Activated T-helper 17 cell treated with anti-CD3 and anti-CD28 coated beads, Interleukin-2, amount 50 U/mL, for 72 hours (primary cell): ENCODE measurements around the gene PGAP6. TPM values are rescaled to one million over a fixed set of nuclear protein-coding genes. Genes with fewer than 3 reads are reported as not detected.
"Not testable (repeated sequence)": the region's sequence is repeated elsewhere in the genome, so short reads cannot be mapped to it uniquely, and the experiment has no call there.

Experiments used
- ATAC-seq: fragments of 150-1000 bp; cut with Tn5 transposase; replicated peaks from 2 replicates; pipeline ENCODE4 v1.10.0; 2021; ENCODE audit warnings: mild to moderate bottlenecking, moderate library complexity
- H3K27ac Mint-ChIP-seq: one replicate; pipeline ENCODE4 v1.8.0; 2022; ENCODE audit warnings: mixed read lengths
- H3K27me3 Mint-ChIP-seq: one replicate; pipeline ENCODE4 v1.8.0; 2022; ENCODE audit warnings: mixed read lengths
- H3K36me3 Mint-ChIP-seq: one replicate; pipeline ENCODE4 v1.8.0; 2022; ENCODE audit warnings: low read depth, mild to moderate bottlenecking, mixed read lengths
- H3K4me1 Mint-ChIP-seq: one replicate; pipeline ENCODE4 v1.8.0; 2022; ENCODE audit warnings: mixed read lengths
- H3K4me3 Mint-ChIP-seq: one replicate; pipeline ENCODE4 v1.8.0; 2022; ENCODE audit warnings: mild to moderate bottlenecking, mixed read lengths
- H3K9me3 Mint-ChIP-seq: one replicate; pipeline ENCODE4 v1.8.0; 2022; ENCODE audit warnings: mixed read lengths
- total RNA-seq, 2 donors: library from RNA; stranded (reverse); gene quantifications; one replicate each; pipeline ENCODE4 v1.2.3, GENCODE V29; 2022

PGAP6 gene
- total RNA-seq, 2 donors from 2014 or later, result 25.6 to 26.1 TPM

- Mint-ChIP-seq H3K4me1 (peaks cover 6% of the 10 kb centered on the region), H3K9me3 (no peaks in the 10 kb centered on the region), H3K4me3 (peak overlapping the region; percentile 92), H3K36me3 (peaks cover 42% of the 10 kb centered on the region), H3K27me3 (no peaks in the 10 kb centered on the region), H3K27ac (no peak overlapping the region)
- no peak for ATAC-seq
Measured at GRCh38 chr16:369275-369865, 12.4 kb downstream of the PGAP6 start.

GRCh38 chr16:368388-369158, 13.2 kb downstream of the PGAP6 start:
- H3K4me3 Mint-ChIP-seq, result no peak overlapping the region
- no peak for ATAC-seq

GRCh38 chr16:367333-367903, 14.4 kb downstream of the PGAP6 start:
- ATAC-seq, result no peak
- H3K36me3 Mint-ChIP-seq, result peaks cover 37% of the 10 kb centered on the region
- H3K4me3 Mint-ChIP-seq, result no peak overlapping the region
- H3K27ac Mint-ChIP-seq, result no peak overlapping the region
- no peaks in the 10 kb centered on the region for H3K27me3 Mint-ChIP-seq
- H3K4me1 Mint-ChIP-seq, result peaks cover 6% of the 10 kb centered on the region
- H3K9me3 Mint-ChIP-seq, result no peaks in the 10 kb centered on the region

More at GRCh38 chr16:368388-369158, 13.2 kb downstream of the PGAP6 start:
- H3K27ac Mint-ChIP-seq, result no peak overlapping the region
- no peaks in the 10 kb centered on the region for H3K27me3 Mint-ChIP-seq
- H3K36me3 Mint-ChIP-seq, result peaks cover 40% of the 10 kb centered on the region
- H3K9me3 Mint-ChIP-seq, result no peaks in the 10 kb centered on the region
- H3K4me1 Mint-ChIP-seq, result peaks cover 6% of the 10 kb centered on the region

GRCh38 chr16:366476-366875, 15.3 kb downstream of the PGAP6 start:
- Mint-ChIP-seq H3K36me3 (peaks cover 37% of the 10 kb centered on the region), H3K9me3 (no peaks in the 10 kb centered on the region), H3K4me3 (no peak overlapping the region), H3K4me1 (peaks cover 6% of the 10 kb centered on the region), H3K27me3 (no peaks in the 10 kb centered on the region), H3K27ac (no peak overlapping the region)
- ATAC-seq, result no peak

- ATAC-seq, result no peak
- Mint-ChIP-seq H3K27ac (no peak overlapping the region), H3K9me3 (no peaks in the 10 kb centered on the region), H3K4me1 (no peaks in the 10 kb centered on the region), H3K4me3 (no peak overlapping the region), H3K27me3 (no peaks in the 10 kb centered on the region), H3K36me3 (peaks cover 26% of the 10 kb centered on the region)
Measured at GRCh38 chr16:364595-365491, 16.9 kb downstream of the PGAP6 start.

- Mint-ChIP-seq H3K9me3 (no peaks in the 10 kb centered on the region), H3K36me3 (peaks cover 17% of the 10 kb centered on the region), H3K27ac (no peak overlapping the region), H3K4me1 (no peaks in the 10 kb centered on the region), H3K4me3 (no peak overlapping the region), H3K27me3 (no peaks in the 10 kb centered on the region)
- ATAC-seq, result no peak
Measured at GRCh38 chr16:363766-364490, 17.9 kb downstream of the PGAP6 start.

- Mint-ChIP-seq H3K27me3 (no peaks in the 10 kb centered on the region), H3K27ac (no peak overlapping the region), H3K4me3 (no peak overlapping the region), H3K4me1 (no peaks in the 10 kb centered on the region), H3K9me3 (no peaks in the 10 kb centered on the region), H3K36me3 (peaks cover 14% of the 10 kb centered on the region)
- no peak for ATAC-seq
Measured at GRCh38 chr16:363110-363765, 18.5 kb downstream of the PGAP6 start.

- H3K9me3 Mint-ChIP-seq, H3K4me1 Mint-ChIP-seq, H3K27me3 Mint-ChIP-seq, ATAC-seq, H3K27ac Mint-ChIP-seq, H3K4me3 Mint-ChIP-seq: not testable (repeated sequence)
- peaks cover 13% of the 10 kb centered on the region for H3K36me3 Mint-ChIP-seq
Measured at GRCh38 chr16:362702-362999, 19.1 kb downstream of the PGAP6 start.

GRCh38 chr16:361872-362701, 19.7 kb downstream of the PGAP6 start:
- H3K4me3 Mint-ChIP-seq, result peak overlapping the region; percentile 42
- H3K36me3 Mint-ChIP-seq, result peaks cover 7% of the 10 kb centered on the region
- no peaks in the 10 kb centered on the region for H3K9me3 Mint-ChIP-seq
- peak; percentile 94 for ATAC-seq
- H3K27ac Mint-ChIP-seq, result no peak overlapping the region
- no peaks in the 10 kb centered on the region for H3K4me1 Mint-ChIP-seq
- no peaks in the 10 kb centered on the region for H3K27me3 Mint-ChIP-seq

- Mint-ChIP-seq H3K4me3 (no peak overlapping the region), H3K4me1 (no peaks in the 10 kb centered on the region), H3K9me3 (no peaks in the 10 kb centered on the region), H3K27ac (no peak overlapping the region), H3K36me3 (peaks cover under 1% of the 10 kb centered on the region), H3K27me3 (no peaks in the 10 kb centered on the region)
- ATAC-seq, result no peak
Measured at GRCh38 chr16:361341-361871, 20.4 kb downstream of the PGAP6 start.

- Mint-ChIP-seq H3K9me3 (no peaks in the 10 kb centered on the region), H3K27me3 (no peaks in the 10 kb centered on the region), H3K4me1 (no peaks in the 10 kb centered on the region), H3K36me3 (no peaks in the 10 kb centered on the region), H3K4me3 (no peak overlapping the region), H3K27ac (no peak overlapping the region)
- ATAC-seq, result no peak
Measured at GRCh38 chr16:360698-361336, 21.0 kb downstream of the PGAP6 start.

GRCh38 chr16:359871-360697, 21.7 kb downstream of the PGAP6 start:
- ATAC-seq, result no peak
- Mint-ChIP-seq H3K27ac (no peak overlapping the region), H3K9me3 (no peaks in the 10 kb centered on the region), H3K36me3 (no peaks in the 10 kb centered on the region), H3K4me3 (no peak overlapping the region), H3K27me3 (no peaks in the 10 kb centered on the region), H3K4me1 (no peaks in the 10 kb centered on the region)
